Liver (tissue), 3 donors: Measurements from ENCODE around the gene SLC26A5.

ENCODE experiments used
- EGR1 ChIP-seq, 2 donors: IDR thresholded peaks; 2 replicates each; pipeline ENCODE4 v1.6.1; 2016 to 2018; ENCODE audit warnings: antibody characterized with exemption in 2 of 2, low read depth in 2 of 2
- GABPA ChIP-seq, 2 donors: IDR thresholded peaks in 1 of 2; conservative IDR thresholded peaks in 1 of 2; 2 replicates each; pipeline ENCODE4 v1.6.1; 2016; ENCODE audit warnings: antibody characterized with exemption in 2 of 2, mild to moderate bottlenecking in 1 of 2, moderate library complexity in 1 of 2
- HNF4A ChIP-seq, 2 donors: conservative IDR thresholded peaks; 2 replicates each; pipeline ENCODE4 v1.6.1; 2016; ENCODE audit warnings: antibody characterized with exemption in 2 of 2, mild to moderate bottlenecking in 2 of 2
- HNF4G ChIP-seq: IDR thresholded peaks from 2 replicates; pipeline ENCODE4 v1.6.1; 2016; ENCODE audit warnings: antibody characterized with exemption
- JUND ChIP-seq, 2 donors: IDR thresholded peaks; 2 replicates each; pipeline ENCODE4 v1.6.1; 2016; ENCODE audit warnings: antibody characterized with exemption in 2 of 2
- MAX ChIP-seq: IDR thresholded peaks from 2 replicates; pipeline ENCODE4 v1.6.1; 2016; ENCODE audit warnings: antibody characterized with exemption
- RAD21 ChIP-seq, 2 donors: IDR thresholded peaks; 2 replicates each; pipeline ENCODE4 v1.6.1; 2016; ENCODE audit warnings: antibody characterized with exemption in 2 of 2, mild to moderate bottlenecking in 2 of 2
- REST ChIP-seq: IDR thresholded peaks from 2 replicates; pipeline ENCODE4 v1.6.1; 2016; ENCODE audit warnings: antibody characterized with exemption, mild to moderate bottlenecking
- SP1 ChIP-seq: IDR thresholded peaks from 2 replicates; pipeline ENCODE4 v1.6.1; 2018; ENCODE audit warnings: antibody characterized with exemption, mild to moderate bottlenecking
- TAF1 ChIP-seq: conservative IDR thresholded peaks from 2 replicates; pipeline ENCODE4 v1.6.1; 2016; ENCODE audit warnings: antibody characterized with exemption, mild to moderate bottlenecking
- YY1 ChIP-seq: IDR thresholded peaks from 2 replicates; pipeline ENCODE4 v1.6.1; 2016; ENCODE audit warnings: antibody characterized with exemption, mild to moderate bottlenecking
- TF ChIP-seq, protein P1 (sequence below): fragments of 150-350 bp; IDR thresholded peaks from 2 replicates; pipeline ENCODE4 v1.5.1; 2017; ENCODE audit warnings: improper control_type of control experiment, low read depth, low read length; ENCODE audit not compliant: missing input control
- TF ChIP-seq, protein P2 (sequence below): IDR thresholded peaks from 2 replicates; pipeline ENCODE4 v1.6.1; 2016; ENCODE audit warnings: antibody characterized with exemption
- donor health status: healthy.
- donor health status: healthy.

DNA sequence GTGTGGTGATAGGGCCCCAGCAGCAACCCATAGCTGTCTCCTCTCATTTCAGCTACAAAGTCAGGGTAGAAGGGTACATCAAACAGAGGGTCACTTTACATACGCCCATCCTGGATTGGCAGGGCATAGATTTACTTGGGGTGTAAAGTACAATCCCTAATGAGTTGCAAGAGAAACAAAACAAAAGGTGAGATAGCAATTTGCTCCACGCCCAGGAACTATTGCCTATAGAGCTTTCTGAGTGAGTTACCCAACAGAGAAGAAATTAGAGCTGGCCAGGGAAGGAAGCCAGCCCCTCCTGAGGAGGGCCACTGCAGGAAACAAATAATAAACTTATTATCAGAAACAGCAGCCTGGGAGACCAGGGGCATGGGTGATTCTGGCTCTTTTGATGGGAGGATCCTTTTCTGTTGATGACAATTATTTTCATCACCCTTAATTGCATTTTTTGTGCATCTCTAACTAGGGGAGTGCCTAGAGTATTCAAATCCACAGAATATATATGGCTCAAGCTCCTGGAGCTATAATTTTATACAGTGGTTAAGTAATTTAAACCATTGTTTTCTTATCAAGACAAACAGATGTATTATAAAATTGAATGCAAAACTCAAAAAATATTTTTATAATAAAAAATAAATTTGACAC is 47.4 kb downstream of the SLC26A5 start:
- TF ChIP-seq REST (no peak), MAX (no peak), YY1 (no peak), RAD21 (IDR thresholded peaks at IDR 0.05) (no peak), GABPA (IDR thresholded peaks at IDR 0.05 in 1 of 2, conservative IDR thresholded peaks at IDR 0.05 in 1 of 2) (no peak), HNF4A (conservative IDR thresholded peaks at IDR 0.05) (no peak), SP1 (no peak), JUND (IDR thresholded peaks at IDR 0.05) (no peak), HNF4G (no peak), TAF1 (no peak), EGR1 (IDR thresholded peaks at IDR 0.05; ENCODE audit: low read depth in 2 of 2) (no peak)
- TF ChIP-seq, protein P1, sequence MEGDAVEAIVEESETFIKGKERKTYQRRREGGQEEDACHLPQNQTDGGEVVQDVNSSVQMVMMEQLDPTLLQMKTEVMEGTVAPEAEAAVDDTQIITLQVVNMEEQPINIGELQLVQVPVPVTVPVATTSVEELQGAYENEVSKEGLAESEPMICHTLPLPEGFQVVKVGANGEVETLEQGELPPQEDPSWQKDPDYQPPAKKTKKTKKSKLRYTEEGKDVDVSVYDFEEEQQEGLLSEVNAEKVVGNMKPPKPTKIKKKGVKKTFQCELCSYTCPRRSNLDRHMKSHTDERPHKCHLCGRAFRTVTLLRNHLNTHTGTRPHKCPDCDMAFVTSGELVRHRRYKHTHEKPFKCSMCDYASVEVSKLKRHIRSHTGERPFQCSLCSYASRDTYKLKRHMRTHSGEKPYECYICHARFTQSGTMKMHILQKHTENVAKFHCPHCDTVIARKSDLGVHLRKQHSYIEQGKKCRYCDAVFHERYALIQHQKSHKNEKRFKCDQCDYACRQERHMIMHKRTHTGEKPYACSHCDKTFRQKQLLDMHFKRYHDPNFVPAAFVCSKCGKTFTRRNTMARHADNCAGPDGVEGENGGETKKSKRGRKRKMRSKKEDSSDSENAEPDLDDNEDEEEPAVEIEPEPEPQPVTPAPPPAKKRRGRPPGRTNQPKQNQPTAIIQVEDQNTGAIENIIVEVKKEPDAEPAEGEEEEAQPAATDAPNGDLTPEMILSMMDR: no peak
- TF ChIP-seq, protein P2, sequence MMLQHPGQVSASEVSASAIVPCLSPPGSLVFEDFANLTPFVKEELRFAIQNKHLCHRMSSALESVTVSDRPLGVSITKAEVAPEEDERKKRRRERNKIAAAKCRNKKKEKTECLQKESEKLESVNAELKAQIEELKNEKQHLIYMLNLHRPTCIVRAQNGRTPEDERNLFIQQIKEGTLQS: no peak
